Stimulated activated CD4-positive, alpha-beta T cell treated with anti-CD3 and anti-CD28 coated beads, Interleukin-2, amount 100 ng/mL, for 24 hours (primary cell): ENCODE measurements around the gene MYH14.
"Not testable (repeated sequence)": the region's sequence is repeated elsewhere in the genome, so short reads cannot be mapped to it uniquely, and the experiment has no call there.

Experiments used
- DNase-seq, 2 donors: peaks; one replicate each; pipeline ENCODE4 v3.0.0-alpha.2; 2020

Gene MYH14

DNA sequence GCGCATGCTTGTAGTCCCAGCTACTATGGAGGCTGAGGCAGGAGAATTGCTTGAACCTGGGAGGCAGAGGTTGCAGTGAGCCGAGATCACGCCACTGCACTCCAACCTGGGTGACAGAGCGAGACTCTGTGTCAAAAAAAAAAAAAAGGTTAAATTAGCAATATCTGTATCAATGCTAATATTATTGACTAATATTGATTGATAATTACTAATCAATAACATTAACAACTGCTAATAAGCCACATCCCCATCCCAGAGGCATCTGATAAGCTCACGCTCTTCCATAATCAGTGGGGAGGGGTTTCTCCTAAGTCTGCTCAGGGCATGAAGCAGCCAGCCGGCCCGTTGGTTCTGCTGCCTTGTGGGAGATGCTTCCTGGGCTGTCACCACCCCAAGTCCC is 24.7 kb downstream of the MYH14 start:
- DNase-seq, result not testable (repeated sequence)

DNA sequence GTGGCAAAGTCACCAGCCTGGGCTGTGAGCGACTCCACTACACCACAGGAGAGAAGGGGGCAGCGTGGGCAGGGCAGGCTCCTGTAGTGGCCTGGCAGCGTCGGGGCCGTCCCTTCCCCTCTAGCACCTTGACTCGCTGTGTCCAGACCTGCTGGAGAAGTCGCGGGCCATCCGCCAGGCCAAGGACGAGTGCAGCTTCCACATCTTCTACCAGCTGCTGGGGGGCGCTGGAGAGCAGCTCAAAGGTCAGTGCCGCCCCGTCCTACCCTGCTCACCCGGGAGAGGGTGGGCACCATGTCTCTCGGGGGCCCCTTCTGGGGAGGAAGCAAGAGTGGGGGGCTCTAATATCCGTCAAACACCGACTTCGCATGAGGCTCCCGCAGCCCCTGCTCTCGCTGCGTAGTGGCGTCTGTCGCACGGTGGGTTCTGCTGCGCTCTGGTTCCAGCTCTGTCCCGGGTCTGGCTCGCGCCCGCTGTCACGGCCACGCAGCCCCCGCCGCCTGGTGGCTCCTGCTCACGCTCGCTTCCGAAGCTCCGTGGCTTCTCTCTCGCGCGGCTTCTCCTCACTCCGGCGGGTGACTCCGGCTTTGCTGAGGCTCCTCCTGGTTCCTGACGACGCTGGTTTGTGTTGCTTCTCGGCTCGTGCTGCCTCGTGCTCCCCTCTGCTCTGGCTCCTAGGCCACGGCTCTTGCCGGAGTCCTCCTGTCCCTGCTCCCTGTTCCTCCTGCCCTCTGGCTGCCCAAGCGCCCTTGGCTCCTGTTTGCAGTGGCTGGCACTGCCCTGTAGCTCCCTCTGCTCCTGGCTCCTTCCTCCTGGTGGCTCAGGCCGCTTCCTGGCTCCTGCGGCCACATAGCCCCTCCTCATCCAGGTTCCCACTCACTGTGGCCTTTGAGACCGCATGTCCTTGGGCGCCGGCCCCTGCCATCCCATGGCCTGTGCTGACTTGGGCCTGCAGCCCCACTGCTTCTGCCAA is 27.2 kb downstream of the MYH14 start:
- DNase-seq, result no peak

DNA sequence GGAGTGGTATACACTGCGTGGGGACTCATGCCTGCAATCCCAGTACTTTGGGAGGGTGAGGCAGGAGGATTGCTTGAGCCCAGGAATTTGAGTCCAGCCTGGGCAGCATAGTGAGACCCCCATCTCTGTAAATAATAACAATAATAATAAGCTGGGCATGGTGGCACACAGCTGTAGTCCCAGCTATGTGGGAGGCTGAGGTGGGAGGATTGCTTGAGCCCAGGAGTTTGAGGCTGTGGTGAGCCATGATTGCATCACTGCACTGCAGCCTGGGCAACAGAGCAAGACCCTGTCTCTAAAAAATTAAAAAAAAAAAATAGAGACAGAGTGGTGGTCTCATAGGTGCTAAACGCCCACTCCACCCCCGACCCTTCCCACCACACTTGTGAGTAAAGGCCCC is 28.0 kb downstream of the MYH14 start:
- not testable (repeated sequence) for DNase-seq

DNA sequence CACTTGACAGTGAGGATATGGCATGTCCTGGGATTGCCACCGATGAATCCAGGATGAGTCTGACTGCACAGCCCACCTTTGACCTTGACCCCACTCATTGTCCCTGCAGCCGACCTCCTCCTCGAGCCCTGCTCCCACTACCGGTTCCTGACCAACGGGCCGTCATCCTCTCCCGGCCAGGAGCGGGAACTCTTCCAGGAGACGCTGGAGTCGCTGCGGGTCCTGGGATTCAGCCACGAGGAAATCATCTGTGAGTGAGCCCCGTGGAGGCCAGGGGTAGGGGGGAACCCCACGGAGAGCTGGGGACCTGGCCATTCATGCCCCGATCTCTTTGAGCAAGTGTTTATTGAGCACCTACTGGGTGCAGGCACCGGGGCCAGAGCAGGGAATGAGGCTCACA is 28.4 kb downstream of the MYH14 start:
- no peak for DNase-seq

DNA sequence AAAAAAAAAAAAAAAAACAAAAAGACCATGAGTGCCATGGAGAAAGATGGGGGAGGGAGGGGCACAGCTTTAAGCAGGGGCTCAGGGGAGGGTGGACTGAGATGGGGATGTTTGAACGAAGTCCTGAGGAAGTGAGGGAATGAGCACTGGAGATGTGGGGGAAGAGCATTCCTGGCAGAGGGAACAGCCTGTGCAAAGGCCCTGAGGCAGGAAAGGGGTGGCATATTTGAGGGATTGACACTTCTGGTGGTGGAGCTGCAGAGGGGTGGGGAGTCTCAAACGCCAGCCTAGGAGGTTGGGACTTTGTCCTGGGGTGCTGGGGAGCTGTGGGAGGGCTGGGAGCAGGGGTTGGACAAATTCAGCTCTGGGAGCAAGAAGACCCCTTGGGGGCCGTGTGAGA is 29.2 kb downstream of the MYH14 start:
- DNase-seq, result no peak

DNA sequence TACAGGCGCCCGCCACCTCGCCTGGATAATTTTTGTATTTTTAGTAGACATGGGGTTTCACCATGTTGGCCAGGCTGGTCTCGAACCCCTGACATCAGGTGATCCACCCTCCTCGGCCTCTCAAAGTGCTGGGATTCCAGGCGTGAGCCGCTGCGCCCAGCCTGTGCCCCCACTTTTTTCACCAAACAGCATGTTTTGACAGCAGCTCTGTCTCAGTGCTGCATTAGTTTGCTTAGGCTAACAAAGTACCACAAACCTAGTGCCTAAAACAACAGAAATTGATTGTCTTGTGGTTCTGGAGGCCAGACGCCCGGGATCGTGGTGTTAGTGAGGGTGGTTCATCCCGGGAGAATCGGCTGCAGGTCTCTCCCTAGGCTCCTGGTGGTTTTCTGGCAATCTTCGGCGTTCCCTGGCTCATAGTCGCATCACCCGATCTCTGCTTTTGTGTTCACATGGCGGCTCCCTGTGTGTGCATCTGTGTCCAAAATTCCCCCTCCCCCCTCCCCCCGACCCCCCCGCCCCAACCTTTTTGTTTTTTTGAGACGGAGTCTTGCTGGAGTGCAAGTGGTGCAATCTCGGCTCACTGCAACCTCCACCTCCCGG is 30.0 kb downstream of the MYH14 start:
- DNase-seq, result no peak

DNA sequence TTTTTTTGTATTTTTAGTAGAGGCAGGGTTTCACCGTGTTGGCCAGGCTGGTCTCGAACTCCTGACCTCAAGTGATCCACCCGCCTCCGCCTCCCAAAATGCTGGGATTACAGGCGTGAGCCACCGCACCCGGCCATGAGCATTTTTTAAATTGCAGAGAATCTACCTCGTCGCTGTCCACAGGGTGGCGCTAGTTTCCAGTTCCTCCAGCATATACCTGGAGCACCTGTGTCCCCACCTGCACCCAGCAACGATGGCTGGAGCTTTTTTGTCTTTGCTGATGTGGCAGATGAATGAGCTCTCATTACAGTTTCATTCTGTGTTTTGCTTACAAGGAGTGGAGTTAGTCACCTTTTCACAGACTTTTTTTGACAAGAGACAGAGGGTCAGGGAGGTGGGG is 34.1 kb downstream of the MYH14 start:
- DNase-seq, result peak in 1 of 2 donors; percentile 35

DNA sequence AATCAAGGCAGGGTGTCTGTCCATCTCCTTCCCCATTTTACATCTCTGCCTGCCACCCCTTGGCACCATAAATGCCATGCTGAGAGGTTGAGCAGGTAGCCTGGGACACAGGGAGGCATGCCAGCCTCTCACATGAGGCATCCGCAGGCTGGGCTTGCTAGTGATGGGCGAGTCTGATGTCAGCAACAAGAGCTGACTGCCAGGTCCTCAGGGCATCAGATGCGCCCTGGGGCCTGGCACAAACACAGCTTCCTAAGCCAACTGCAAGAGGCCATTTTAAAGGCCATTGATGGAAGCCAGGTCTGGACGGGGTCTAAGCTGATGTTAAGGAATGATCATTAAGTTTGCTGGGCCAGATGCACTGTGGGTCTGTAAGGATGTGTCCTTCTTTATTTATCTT is 34.6 kb downstream of the MYH14 start:
- no peak for DNase-seq

DNA sequence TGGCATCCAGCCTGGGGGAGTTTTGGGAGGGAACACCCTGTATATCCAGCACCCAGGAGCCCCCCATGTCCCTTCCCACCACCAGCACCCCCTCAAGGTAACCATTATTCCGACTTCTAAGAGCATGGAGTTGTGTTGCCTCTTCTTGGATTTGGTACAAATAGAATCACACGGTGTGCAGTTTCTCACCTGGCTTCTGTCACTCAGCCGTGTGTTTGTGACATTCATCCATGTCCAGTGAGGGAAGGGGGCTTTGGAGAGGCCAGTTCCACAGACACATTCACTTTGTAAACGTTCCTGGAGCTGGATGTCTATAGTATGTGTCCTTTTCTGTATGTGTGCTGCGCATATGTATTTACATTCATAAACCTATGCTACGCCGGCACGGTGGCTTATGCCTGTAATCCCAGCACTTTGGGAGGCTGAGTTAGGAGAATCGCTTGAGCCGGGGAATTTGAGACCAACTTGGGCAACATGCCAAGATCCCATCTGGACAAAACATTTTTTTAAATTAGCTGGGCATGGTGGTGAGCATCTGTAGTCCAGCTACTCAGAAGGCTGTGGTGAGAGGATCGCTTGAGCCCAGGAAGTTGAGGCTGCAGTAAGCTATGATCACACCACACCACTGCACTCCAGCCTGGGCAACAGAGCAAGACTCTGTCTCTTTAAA is 36.6 kb downstream of the MYH14 start:
- no peak for DNase-seq

DNA sequence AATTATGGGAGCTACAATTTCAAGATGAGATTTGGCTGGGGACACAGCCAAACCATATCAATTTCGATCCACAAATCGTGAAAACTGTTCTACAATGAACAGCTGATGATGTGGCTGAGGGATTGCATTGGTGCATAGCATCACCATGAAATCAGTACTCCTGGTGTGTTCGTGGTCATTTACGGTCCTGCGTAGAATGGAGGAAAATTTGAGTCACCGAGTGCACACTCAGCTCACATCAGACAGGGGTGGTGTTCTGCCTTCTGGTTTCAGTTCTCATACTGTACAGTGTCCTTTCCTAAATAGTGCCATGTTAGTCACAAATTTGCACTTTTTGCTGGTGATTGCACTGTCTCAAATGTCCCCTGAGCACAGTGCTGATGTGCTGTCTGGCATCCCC is 39.2 kb downstream of the MYH14 start:
- no peak for DNase-seq

DNA sequence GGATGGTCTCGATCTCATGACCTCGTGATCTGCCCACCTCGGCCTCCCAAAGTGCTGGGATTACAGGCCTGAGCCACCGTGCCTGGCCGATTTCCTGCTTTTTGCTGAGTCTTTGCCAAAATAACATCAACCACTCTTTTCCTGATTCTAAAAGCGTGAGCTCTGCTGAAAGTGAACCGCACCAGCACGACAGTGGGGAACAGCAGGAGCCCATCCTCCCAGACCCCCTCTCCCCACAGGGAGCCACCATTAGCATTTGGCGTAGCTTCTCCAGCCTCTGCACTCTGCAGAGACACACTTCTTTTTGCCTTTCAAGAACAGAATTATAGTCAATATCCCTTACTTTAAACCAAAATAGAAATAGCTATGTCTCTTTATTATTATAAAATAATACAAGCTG is 41.3 kb downstream of the MYH14 start:
- DNase-seq, result no peak

DNA sequence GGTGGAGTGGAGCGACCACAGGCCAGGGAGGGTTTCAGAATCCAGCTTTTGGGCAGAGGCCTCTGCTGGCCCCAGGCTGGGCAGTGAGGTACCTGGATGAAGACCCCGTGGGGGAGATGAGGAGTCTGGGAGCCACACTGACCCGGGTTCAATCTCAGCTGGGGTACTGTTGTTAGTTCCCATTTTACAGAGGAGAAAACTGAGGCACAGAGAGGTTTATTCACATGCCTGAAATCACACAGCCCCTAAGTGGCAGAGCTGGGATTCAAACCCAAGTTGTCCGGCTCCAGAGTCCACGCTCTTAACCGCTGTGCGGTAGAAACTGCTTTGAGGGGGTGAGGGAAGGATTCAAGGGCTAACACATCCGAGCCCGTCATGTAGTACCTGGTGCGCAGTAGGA is 45.0 kb downstream of the MYH14 start:
- no peak for DNase-seq

DNA sequence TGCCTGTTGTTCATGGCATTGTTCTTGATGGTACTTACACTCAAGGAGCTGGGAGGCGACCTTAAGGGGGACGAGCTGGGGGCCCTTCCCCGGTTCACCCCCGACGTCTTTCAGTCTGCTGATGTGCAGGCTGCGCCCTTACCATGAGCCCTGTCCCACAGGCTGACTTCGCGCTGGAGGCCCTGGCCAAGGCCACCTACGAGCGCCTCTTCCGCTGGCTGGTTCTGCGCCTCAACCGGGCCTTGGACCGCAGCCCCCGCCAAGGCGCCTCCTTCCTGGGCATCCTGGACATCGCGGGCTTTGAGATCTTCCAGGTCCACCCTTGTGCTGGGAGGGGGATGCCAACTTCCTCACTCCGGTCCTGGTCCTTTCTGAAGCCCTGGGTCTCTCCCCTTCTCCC is 45.4 kb downstream of the MYH14 start:
- DNase-seq, result no peak

DNA sequence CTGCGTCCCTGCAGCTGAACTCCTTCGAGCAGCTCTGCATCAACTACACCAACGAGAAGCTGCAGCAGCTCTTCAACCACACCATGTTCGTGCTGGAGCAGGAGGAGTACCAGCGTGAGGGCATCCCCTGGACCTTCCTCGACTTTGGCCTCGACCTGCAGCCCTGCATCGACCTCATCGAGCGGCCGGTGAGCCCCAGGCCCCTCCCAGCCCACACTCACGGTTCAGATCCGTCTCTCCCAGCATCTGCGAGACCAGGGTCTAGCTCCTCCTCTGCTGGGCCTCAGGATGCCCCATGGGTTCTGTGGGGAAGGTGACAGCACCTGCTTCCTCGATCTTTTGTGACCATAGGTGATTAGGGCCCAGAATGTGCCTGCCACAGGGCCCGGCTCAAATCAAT is 46.2 kb downstream of the MYH14 start:
- no peak for DNase-seq

DNA sequence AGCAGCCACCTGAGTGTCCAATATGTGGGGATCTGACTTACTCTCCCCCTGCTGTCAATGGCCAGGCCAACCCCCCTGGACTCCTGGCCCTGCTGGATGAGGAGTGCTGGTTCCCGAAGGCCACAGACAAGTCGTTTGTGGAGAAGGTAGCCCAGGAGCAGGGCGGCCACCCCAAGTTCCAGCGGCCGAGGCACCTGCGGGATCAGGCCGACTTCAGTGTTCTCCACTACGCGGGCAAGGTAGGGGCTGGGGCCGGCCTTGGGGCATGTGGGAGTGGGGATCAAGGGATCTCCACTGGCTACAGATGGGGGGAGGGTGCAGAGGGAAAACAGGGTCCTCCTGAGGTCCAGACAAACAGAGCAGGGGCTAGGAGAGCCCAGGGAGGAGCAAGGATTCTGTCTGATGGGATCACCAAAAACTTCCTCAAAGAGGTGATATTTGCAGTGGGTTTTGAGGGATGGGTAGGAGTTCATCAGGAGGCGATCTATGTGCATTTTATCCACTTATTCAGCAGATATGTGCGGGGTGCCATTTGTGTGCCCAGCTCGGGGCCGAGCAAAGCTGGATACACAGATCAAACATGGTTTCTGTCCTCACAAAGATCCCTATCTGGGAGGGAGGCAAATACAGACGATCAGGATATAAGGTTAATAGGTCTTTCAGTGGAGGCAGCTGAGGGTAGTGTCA is 47.2 kb downstream of the MYH14 start:
- DNase-seq, result no peak

DNA sequence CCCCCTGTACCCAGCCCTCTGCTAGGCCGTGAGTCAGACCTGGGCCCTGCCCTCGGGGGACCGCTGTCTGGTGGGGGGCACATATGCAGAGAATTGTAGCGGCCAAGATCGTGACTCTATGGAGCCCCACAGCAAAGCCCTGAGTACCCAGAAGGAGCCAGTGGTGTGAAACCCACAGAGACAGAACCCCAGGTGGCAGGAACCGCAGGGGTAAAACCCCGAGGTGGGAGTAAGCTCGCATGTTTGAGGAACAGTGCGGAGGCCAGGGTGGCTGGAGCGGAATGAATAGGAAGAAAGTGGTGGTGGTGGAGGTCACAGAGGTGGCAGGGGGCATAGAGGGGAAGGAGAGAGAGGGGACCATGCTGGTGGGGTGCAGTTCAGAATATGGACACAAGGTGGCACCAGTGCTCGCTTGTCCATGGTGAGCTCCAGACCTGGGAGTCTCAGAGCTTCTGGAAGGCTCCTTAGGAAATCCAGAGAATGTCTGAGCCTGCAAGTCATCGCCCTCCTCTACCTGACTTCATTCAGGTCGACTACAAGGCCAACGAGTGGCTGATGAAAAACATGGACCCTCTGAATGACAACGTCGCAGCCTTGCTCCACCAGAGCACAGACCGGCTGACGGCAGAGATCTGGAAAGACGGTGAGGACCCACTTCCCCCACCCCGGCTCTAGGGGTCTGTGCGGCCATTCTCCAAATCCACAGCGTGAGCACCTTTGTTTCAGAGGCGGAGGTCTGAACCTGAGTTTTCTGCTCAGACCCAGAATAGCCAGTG is 48.9 kb downstream of the MYH14 start:
- DNase-seq, result peak; percentile 60 to 67

DNA sequence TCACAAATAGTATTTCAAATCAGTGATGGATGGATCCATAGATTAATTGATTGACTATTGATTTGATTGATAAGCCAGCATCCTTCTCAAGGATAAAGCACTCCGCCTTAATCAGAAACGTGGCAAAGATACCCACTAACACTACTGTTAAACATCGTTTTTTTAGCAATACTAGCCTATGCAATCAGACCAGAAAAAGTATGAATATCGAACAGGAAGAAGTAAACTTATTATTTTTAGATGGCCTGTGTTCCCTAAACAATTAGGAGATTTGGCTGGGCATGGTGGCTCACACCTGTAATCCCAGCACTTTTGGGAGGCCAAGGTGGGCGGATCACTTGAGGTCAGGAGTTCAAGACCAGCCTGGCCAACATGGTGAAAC is 49.5 kb downstream of the MYH14 start:
- no peak for DNase-seq

DNA sequence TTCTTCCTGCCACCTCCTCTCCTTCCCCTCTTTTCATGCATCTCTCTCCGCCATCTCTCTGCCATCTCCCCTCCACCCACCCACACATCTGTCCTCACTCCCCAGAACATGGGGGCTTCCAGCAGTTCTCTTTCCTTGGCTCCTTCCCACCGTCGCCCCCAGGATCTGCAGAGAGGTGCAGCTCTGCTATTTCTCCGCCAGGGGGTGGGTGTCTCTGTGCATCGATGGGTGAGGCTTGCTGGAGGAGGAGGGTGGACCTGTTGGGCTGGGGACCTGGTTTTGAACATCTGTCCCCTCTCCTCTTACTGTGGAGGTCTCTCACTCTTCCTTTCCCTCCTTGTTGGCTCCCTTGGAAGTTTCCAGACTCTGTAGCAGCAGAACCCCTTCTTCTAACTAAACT is 51.7 kb downstream of the MYH14 start:
- DNase-seq, result no peak

DNA sequence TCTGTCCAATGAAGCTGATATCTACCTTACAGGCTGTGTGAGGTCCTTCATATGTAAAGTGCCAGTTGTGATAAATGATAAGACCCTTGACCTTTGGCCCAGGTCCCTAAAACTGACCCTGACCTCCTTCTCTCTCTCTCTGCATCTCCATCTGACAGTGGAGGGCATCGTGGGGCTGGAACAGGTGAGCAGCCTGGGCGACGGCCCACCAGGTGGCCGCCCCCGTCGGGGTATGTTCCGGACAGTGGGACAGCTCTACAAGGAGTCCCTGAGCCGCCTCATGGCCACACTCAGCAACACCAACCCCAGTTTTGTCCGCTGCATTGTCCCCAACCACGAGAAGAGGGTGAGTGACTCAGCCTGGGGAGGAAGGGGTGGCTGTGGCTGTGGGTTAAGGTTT is 53.7 kb downstream of the MYH14 start:
- no peak for DNase-seq

DNA sequence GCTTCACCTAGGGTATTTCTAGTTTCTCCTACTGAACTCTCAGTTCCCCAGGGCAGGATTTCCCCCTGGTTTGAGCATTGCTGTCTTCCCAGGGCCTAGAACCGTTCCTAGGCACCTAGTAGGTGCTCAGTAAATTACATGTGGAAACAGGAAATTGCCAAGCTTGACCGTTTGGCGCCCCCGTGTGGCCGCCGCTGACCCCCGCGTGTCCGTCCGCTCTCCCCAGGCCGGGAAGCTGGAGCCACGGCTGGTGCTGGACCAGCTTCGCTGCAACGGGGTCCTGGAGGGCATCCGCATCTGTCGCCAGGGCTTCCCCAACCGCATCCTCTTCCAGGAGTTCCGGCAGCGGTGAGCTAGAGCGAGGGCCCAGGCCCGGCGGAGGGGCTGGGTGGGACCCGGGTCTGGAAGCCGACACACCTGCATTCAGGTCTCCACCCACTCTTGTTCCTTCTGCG is 55.5 kb downstream of the MYH14 start:
- DNase-seq, result peak in 1 of 2 donors; percentile 61

DNA sequence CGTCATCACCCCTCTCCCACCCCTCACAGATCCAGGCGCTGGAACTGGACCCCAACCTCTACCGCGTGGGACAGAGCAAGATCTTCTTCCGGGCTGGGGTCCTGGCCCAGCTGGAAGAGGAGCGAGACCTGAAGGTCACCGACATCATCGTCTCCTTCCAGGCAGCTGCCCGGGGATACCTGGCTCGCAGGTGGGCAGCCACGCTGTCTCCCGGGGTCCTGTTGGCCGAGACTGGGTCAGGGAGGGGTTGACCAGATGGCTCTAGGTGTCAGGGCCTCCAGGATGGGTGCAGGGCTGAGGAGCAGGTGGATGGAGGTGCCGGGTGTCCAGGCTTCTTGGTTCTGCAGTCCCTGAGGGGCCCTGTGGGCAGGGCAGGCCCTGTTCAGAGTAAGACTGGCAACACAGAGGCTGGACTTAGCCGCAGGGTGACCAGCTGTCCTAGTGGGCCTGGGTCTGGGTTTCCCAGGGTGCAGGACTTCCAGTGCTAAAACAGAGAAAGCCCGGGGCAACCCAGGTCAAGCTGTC is 58.1 kb downstream of the MYH14 start:
- DNase-seq, result no peak

DNA sequence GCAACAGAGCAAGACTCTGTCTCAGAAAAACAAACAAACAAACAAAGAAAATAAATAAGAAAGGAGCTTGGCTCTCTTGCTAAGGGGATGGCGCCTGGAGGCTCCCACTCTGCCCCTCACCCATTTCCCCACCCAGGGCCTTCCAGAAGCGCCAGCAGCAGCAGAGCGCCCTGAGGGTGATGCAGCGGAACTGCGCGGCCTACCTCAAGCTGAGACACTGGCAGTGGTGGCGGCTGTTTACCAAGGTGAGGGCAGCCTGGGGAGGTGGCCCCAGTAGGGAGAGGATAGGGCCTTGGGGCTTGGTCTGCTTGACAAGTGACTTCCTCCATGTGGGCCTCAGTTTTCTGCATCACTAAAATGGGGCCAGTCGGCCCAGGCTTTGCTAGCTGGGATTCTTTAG is 59.8 kb downstream of the MYH14 start:
- DNase-seq, result no peak
